GM21447 (cell line): ENCODE data around the gene RHBDL2.
A peak's percentile ranks its signal among the peaks of the same experiment; 100 is the strongest.
"Not testable (repeated sequence)": the region's sequence is repeated elsewhere in the genome, so short reads cannot be mapped to it uniquely, and the experiment has no call there.

Experiments used
- ATAC-seq: cut with Tn5 transposase; IDR thresholded peaks from one replicate; pipeline ENCODE4 v1.9.1; 2021; ENCODE audit not compliant: unreplicated experiment

Gene RHBDL2

DNA sequence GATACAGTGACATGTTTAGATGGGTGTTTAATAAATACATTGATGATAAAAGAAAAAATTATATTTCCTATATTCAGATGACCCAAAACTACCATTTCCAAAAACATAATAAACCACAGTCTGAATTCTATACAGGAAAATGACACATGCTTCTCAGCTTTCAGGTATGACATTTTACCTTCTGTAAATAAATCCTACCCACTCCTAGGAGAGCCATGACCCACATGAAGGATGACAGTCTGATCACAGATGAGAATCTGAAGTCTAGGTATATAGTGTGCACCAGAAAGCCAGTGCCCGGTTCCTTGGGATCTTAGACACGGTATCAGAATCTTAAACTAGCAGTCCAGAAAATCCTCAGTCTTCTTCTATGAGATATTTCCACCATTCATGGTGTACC, 56.5 kb downstream of the RHBDL2 start:
- no peak for ATAC-seq

DNA sequence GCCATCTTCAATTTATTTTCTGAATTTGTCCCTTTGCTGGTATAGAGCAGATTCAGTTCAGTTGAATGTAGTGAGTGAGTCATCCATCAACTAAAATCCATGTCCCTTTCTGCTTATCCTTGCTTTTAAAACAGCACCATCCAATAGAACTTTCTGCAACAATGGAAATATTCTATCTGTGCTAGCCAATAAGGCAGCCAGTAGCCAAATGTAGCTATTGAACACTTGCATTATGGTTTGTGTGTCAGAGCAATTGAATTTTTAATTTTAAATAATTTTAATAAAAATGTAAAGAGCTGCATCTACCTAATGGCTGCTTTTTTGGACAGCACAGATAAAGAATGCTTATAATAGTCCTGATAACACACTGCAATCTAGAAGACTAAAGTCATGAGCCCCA, 60.1 kb downstream of the RHBDL2 start, which contains the start of gene GJA9:
GJA9 (minus strand) TSS at position 101 of the 400 bp plus-strand sequence. CDS start 5,489 bp downstream, outside the sequence.
- ATAC-seq, result no peak

GRCh38 chr1:38875811-38876210, 65.8 kb downstream of the RHBDL2 start:
- no peak for ATAC-seq

GRCh38 chr1:38873027-38873969, 68.3 kb downstream of the RHBDL2 start, which contains the start of gene MYCBP:
Gene MYCBP (minus strand): TSS chr1:38873348. CDS start chr1:38873305, 43 bp downstream.
- peak; percentile 95 for ATAC-seq

DNA sequence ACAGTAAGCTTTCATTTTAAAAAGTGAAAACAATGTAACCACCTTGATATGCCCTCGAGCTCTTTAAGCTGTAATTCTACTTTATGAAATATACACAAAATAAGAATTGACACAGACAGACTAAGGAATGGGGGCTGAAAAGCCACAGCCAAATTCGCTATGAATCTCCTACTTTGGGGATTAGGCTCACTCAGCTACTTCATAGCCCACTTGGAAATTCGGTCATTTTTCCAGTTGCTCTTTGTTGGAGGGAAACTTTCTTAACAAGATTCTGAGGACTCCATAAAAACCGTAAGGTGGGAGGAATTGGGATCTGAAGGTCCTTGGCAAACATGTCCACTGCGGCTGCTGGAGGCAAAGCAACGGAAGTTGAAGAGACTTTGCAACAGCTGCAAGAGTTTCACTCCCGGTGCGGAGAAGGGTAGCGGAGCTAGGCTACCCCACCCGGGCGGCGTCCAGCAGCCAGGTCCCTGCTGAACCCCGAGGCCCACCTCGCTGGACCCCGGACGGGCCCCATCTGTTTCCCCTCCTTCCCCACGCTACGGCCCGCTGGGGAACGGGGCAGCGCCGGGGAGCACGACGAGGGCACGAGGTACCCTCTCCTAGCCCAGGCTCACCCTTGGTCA, 69.1 kb downstream of the RHBDL2 start:
- ATAC-seq, result peak; percentile 34

DNA sequence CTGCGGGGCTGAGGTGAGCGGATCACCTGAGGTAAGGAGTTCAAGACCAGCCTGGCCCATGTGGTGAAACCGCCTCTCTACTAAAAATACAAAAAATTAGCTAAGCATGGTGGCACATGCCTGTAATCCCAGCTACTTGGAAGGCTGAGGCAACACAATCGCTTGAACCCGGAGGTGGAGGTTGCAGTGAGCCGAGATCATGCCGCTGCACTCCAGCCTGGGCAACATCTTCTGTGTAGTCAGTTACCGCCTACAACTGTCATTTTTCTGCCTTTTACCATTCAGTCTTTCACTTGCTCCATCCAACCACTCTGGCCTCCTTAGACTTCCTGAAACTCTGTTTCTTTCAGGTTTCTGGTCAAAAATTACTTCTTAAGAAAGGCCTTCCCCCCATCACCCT, 70.6 kb downstream of the RHBDL2 start:
- no peak for ATAC-seq

DNA sequence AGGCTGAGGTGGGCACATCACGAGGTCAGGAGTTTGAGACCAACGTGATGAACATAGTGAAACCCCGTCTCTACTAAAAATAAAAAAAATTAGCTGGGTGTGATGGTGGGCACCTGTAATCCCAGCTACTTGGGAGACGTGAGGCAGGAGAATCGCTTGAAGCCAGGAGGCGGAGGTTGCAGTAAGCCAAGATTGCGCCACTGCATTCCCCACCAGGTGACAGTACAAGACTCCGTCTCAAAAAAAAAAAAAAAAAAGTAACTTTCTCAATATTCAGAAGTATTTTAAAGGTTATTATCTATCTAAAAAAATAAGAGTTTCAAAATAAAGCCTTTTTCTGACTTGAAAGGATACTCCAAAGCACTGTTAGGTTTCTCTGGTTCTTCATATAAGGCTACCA, 74.4 kb downstream of the RHBDL2 start:
- no peak for ATAC-seq

DNA sequence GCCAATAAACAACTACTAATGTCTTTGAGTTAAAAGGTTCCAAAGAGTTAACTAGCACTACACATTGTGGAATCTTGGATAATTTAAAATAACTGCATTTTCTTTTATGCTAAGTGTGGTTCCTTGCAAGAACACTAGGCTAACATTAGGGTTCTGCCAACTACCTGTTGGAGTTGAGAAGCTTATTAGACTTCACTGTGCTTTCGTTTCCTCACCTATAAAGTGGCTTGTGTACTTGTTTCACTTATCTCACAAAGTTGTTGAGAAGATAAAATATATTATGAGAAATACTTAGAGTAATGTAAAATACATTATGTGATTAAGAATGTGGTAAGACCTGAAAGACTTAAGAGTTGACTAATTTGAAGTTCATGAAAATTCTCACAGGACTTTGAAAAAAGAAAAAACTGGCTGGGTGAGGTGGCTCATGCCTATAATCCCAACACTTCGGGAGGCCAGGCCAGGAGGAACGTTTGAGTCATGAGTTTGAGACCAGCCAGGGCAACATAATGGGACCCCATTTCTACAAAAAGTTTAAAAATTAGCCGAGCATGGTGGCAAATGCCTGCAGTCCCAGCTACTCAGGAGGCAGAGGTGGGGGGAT, 76.4 kb downstream of the RHBDL2 start:
- ATAC-seq, result no peak

DNA sequence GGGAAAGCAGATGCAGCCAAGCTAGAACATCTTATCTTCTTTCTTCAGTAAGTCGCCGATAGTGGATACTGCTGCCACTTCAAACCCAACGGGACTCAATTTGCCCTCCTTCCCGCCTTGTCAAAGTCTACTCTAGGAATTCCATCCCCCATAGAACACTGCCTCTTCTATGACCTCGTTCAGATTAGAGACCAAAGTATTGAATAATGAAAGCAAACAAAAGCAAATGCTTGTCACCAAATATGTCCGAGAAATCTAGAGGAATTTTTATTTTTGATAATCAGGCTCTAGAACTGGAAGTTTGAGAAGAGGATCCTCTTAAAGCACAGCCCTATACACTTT, 81.2 kb downstream of the RHBDL2 start:
- no peak for ATAC-seq

DNA sequence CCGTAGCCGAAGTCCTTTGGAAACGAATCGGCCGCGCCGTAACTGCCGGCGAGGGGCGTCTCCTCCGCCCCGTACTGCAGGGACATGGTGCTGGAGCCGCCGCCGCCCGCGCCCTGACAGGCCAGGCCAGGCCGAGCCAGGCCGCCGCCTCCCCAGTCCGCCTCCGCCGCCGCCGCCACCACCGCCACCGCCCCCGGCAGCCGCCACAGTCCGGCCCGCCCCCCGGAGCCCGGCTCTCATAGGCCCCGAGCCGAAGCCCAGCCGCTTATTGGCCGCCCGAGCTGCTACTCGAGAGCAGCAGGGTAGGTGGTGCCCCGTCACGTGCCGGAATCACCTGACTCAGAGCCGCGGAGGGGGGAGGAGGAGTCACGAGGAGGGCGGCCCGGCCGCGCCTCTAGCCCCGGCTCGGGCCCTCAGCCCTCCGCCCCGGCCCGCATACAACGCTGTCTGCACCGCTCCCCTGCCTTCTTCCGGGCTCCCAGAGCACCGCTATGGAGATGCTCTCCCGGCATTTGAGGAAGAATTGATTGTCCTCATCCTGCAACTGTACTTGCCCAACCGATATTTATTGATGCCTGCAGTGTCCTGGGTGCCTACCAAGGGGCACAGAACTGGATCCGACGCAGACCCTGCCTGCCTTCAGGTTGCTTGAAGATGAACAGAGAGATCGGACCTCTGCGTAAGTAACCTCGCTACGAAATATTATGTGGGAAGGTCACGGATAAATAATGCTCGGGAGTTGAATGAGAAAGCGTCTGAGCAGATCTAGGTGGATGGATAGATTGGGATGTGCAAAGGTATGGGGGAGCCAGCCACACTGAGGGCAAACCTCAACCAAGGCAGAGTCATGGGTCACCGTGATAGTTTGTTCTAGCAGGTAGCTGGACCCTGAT, 81.8 kb downstream of the RHBDL2 start, which contains the start of gene RRAGC:
RRAGC (minus strand) TSS at position 212 of the 893 bp plus-strand sequence; CDS start at position 86, 126 bp downstream.
- peak; percentile 90 for ATAC-seq

DNA sequence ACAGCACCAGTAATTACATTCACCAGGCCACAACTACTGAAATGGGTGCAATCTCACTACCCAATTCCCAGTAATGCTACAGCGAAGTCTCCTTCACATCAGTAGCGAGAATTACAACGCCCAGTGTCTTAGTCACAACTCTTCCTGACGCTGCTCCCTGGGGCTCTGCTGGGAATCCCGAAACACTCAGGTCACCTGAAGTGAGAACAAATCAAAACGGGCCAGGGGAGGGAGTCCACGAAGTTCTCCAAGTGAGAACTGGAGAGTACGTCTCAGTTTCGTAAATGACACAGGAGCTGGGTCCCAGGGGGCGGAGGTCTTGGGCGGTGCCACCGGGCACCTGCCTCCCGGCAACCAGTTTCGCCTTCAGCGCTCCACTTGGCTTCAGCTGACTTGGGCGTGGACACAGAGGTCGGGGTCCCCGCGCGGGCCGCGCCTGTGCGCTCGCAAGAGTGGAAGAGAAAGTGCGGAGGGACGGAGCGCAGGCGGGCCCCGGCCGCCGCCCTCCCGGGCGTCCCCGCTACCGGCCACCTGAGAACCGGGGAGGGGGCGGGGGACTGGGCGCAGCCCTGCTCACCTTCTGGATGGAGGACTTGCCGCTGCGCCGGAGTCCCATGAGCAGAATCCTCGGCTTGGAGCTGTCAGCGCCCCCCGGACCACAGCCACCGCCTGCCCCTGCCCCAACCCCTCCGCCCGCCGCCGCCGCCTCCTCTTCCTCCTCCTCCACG, 82.6 kb downstream of the RHBDL2 start:
- peak; percentile 39 for ATAC-seq

DNA sequence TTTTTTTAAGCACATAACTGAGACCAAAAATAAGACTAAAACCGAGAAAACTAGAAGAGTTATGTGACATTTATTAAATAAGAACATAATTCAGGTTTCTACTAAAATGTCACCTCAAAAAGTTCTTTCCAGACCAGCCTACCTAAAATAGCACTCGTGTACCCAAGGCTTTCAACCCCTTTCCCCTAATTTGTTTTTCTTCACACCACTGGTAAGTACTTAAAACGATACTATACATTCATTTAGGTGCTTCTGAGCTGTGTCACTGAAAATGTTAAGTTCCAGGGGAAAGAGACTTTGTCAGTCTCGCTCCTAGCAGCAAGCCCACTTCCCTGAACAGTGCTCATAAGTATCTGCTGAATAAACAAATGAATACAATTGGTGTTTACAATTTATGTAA, 88.8 kb downstream of the RHBDL2 start:
- ATAC-seq, result no peak

DNA sequence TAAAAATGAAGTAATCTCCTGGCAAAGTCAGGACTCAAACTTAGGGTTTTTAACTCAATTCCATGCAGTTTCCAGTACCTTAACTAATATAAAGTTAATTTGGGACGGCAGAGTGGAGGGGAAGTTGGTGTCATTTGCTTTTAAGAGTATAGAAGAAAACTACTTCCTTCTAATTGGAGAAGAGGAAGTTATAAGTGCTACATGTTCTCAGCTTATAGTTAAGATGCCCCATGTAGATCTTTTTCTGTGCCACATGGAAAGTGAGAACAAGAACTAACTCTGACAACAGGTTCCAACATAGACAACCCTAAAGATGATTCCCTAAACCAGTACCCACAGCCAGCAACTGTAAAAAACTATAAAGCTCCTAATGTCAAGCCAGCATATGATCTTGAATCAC, 93.6 kb downstream of the RHBDL2 start:
- no peak for ATAC-seq

DNA sequence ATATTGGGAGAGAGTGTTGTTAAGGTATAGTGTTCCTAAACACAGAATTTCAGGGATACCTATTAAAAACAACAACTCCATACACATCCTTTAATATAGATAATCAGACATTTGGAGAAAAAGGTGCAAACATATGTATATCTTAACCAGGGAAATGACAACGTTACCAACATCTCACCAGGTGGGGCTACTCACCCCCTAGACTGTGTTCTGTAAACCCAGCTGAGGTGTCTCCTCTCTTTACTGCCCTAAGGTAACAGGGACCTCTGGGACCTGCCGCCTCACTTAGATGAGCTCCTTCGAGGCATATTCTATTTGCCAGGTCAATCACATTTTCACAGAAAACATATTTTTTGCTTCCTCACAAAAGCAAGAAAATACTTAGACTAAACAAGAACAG, 95.4 kb downstream of the RHBDL2 start:
- no peak for ATAC-seq

DNA sequence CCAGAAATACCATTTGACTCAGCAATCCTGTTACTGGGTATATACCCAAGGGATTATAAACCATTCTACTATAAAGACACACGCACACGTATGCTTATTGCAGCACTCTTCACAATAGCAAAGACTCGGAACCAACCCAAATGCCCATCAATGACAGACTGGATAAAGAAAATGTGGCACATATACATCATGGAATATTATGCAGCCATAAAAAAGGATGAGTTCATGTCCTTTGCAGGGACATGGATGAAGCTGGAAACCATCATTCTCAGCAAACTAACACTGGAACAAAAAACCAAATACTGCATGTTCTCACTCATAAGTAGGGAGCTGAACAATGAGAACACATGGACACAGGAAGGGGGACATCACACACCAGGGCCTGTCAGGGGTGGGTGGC, 96.5 kb downstream of the RHBDL2 start:
- not testable (repeated sequence) for ATAC-seq

DNA sequence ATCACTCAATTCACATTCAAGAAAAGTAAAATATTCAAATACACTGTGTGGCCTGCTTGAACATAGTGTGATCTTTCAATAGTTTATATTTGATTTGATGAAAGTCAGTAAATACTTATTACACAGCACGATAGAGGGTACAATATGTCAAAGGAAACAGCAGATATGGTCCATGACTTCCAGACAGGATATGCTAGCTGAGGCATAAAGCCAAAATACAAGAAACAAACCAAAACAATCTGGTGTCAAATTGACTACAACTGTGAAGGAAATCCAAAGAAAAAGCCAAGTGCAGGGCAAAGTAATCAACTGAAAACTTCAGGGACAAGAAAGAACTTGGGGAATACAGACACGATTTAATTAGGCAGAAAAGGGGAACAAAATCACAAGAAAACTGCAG, 101.3 kb downstream of the RHBDL2 start:
- no peak for ATAC-seq

DNA sequence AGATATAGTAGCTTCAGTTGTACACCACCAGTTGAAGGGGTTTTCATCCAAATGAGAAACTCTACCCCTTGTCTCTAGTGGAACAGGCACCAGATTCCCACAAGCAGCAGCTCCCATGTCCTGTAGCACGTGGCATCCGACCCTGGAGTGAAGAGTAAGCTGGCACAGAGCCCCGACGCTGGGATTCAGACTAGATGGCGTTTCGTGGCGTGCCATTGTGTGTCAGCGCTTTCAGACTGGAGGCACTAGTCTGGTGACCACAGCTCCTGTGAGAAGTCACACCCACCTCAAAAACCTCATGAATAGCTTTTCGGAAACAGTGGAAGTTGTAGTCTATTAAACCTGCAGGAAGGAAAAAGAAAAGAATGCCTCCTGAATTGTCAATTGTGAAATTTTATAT, 102.3 kb downstream of the RHBDL2 start:
- no peak for ATAC-seq

- ATAC-seq, result not testable (repeated sequence)
Measured at GRCh38 chr1:38836316-38836715, 105.3 kb downstream of the RHBDL2 start.
